GM12873 (cell line): ENCODE measurements around the gene ANKH.

Experiments
- CTCF ChIP-seq: IDR thresholded peaks from 2 replicates; pipeline ENCODE4 v1.5.1; 2012; ENCODE audit warnings: low read depth, mild to moderate bottlenecking, moderate library complexity, low read length, control low read depth; ENCODE audit not compliant: insufficient read depth; ENCODE audit errors: missing control alignments

The ANKH gene

GRCh38 chr5:14829396-14829795 is 42.2 kb downstream of the ANKH start:
- no peak for TF ChIP-seq CTCF

GRCh38 chr5:14826714-14827113 is 44.9 kb downstream of the ANKH start:
- no peak for TF ChIP-seq CTCF

DNA sequence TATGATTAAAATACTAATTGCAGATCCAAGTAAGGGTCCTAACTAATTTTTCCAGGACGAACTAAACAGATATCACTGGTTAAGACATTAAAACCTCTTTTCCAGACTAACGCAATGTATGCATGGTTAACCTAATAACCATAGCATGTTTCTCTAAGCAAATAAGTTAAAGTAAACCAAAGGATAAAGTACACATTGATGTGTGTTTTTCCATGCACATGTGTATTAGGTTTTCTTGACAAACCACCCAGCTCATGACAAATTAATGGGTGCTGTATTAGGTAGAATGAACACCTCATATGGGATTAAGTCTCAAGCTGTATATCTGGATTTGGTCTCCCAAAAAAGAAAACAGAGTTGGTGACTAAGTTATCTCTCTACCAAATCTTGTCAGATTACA is 45.6 kb downstream of the ANKH start:
- no peak for TF ChIP-seq CTCF

GRCh38 chr5:14824499-14824898 is 47.1 kb downstream of the ANKH start:
- no peak for TF ChIP-seq CTCF

DNA sequence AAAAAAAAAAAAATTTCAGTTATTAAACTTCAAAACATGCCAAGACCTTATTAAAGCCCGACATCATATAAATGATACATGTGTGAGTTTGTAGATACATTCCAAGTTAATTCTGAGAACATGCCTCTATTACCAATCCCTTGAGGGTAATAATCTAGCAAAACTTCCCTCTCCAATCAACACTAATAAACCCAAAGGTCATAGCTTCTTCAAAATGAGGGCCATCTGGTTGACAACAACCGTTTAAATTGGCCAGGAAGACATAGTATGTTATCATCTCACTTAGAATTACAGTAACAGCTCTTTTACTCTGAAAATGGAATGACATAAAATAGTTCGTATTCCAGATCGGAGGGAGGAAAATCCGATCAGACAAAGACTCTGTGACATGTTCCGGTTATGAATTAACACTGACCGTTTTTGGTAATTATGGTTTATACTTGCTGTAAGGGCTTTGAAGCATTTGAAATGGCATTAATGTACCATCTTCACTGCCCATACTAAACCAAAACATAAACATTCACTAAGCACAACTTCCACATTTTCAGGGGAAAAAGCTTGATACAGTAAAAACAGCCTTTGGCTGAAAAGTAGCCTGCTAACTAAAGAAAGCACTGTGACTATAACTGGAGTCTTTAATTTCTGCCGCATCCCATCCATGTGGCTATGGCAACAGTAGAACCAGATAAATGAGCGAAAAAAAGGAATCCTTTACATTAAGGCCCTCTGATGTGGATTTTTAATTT is 50.3 kb downstream of the ANKH start:
- TF ChIP-seq CTCF, result no peak

- TF ChIP-seq CTCF, result no peak
These were observed 52.4 kb downstream of the ANKH start for GRCh38 chr5:14818931-14819790.

- TF ChIP-seq CTCF, result no peak
These were observed 54.4 kb downstream of the ANKH start for GRCh38 chr5:14816999-14817761.
